H9 (cell line): ENCODE measurements around the gene FASTKD3. TPM values are rescaled to one million over a fixed set of nuclear protein-coding genes. Genes with fewer than 3 reads are reported as not detected.

ENCODE experiments used
- DNase-seq: peaks from one replicate; pipeline ENCODE4 v3.0.0-alpha.2; 2017
- H2AFZ ChIP-seq: one replicate; pipeline ENCODE4 v1.6.1; 2013; ENCODE audit warnings: mild to moderate bottlenecking, low read length, control low read depth, moderate library complexity
- H2AK5ac ChIP-seq: 2 replicates; pipeline ENCODE4 v1.6.1; 2013; ENCODE audit warnings: low read length, control low read depth, mixed read lengths; ENCODE audit not compliant: insufficient read length
- H2BK120ac ChIP-seq: one replicate; pipeline ENCODE4 v1.6.1; 2013; ENCODE audit warnings: low read depth, mild to moderate bottlenecking, low read length, control low read depth, inconsistent platforms; ENCODE audit not compliant: poor library complexity, severe bottlenecking
- H2BK12ac ChIP-seq: 2 replicates; pipeline ENCODE4 v1.6.1; 2013; ENCODE audit warnings: low read length, control low read depth, mixed read lengths, low read depth; ENCODE audit not compliant: insufficient read length
- H2BK15ac ChIP-seq: 2 replicates; pipeline ENCODE4 v1.6.1; 2013; ENCODE audit warnings: low read depth, low read length, control low read depth
- H2BK20ac ChIP-seq: one replicate; pipeline ENCODE4 v1.6.1; 2013; ENCODE audit warnings: low read depth, mild to moderate bottlenecking, low read length, control low read depth, inconsistent platforms; ENCODE audit not compliant: poor library complexity, severe bottlenecking
- H2BK5ac ChIP-seq: 2 replicates; pipeline ENCODE4 v1.6.1; 2013; ENCODE audit warnings: low read length, control low read depth, mixed read lengths; ENCODE audit not compliant: insufficient read length
- H3K14ac ChIP-seq: 2 replicates; pipeline ENCODE4 v1.6.1; 2013; ENCODE audit warnings: low read length, control low read depth; ENCODE audit not compliant: insufficient read depth
- H3K18ac ChIP-seq: 2 replicates; pipeline ENCODE4 v1.6.1; 2013; ENCODE audit warnings: low read depth, mild to moderate bottlenecking, mixed read lengths, low read length, control low read depth; ENCODE audit not compliant: insufficient read length
- H3K23ac ChIP-seq: 2 replicates; pipeline ENCODE4 v1.6.1; 2013; ENCODE audit warnings: low read length, control low read depth, mixed read lengths, low read depth; ENCODE audit not compliant: insufficient read length
- H3K23me2 ChIP-seq: 2 replicates; pipeline ENCODE4 v1.6.1; 2013; ENCODE audit warnings: low read depth, mild to moderate bottlenecking, mixed read lengths, low read length, control low read depth; ENCODE audit not compliant: insufficient read length, poor library complexity, severe bottlenecking
- H3K27ac ChIP-seq: 2 replicates; pipeline ENCODE4 v1.5.1; 2013; ENCODE audit warnings: low read length, control low read depth, mixed read lengths, low read depth; ENCODE audit not compliant: insufficient read length
- H3K27me3 ChIP-seq: 2 replicates; pipeline ENCODE4 v1.6.1; 2013; ENCODE audit warnings: low read length, control low read depth, inconsistent platforms; ENCODE audit not compliant: insufficient read depth
- H3K4ac ChIP-seq: 2 replicates; pipeline ENCODE4 v1.6.1; 2013; ENCODE audit warnings: low read depth, mild to moderate bottlenecking, control low read depth, inconsistent platforms, low read length, moderate library complexity
- H3K4me1 ChIP-seq: 2 replicates; pipeline ENCODE4 v1.6.1; 2013; ENCODE audit warnings: low read length, control low read depth, inconsistent platforms; ENCODE audit not compliant: insufficient read depth
- H3K4me2 ChIP-seq: 2 replicates; pipeline ENCODE4 v1.6.1; 2013; ENCODE audit warnings: low read length, control low read depth, mixed read lengths; ENCODE audit not compliant: insufficient read length, insufficient read depth
- H3K56ac ChIP-seq: 2 replicates; pipeline ENCODE4 v1.6.1; 2013; ENCODE audit warnings: low read depth, mild to moderate bottlenecking, mixed read lengths, low read length, control low read depth; ENCODE audit not compliant: insufficient read length
- H3K79me1 ChIP-seq: 2 replicates; pipeline ENCODE4 v1.6.1; 2013; ENCODE audit warnings: low read depth, mild to moderate bottlenecking, moderate library complexity, low read length, control low read depth, inconsistent platforms; ENCODE audit not compliant: insufficient read depth, poor library complexity, severe bottlenecking
- H3K79me2 ChIP-seq: 2 replicates; pipeline ENCODE4 v1.6.1; 2013; ENCODE audit warnings: low read length, control low read depth, inconsistent platforms; ENCODE audit not compliant: insufficient read depth
- H3K9ac ChIP-seq: 2 replicates; pipeline ENCODE4 v1.6.1; 2013; ENCODE audit warnings: low read length, control low read depth, mixed read lengths; ENCODE audit not compliant: insufficient read length; ENCODE audit errors: extremely low read depth
- H3K9me3 ChIP-seq: one replicate; pipeline ENCODE4 v1.6.1; 2013; ENCODE audit warnings: low read depth, low read length, inconsistent platforms; ENCODE audit not compliant: control insufficient read depth
- H3T11ph ChIP-seq: one replicate; pipeline ENCODE4 v1.6.1; 2013; ENCODE audit warnings: mild to moderate bottlenecking, low read length, control low read depth, inconsistent platforms
- H4K20me1 ChIP-seq: one replicate; pipeline ENCODE4 v1.6.1; 2013; ENCODE audit not compliant: control insufficient read depth, insufficient read length, insufficient read depth
- H4K5ac ChIP-seq: 2 replicates; pipeline ENCODE4 v1.6.1; 2013; ENCODE audit warnings: low read depth, mild to moderate bottlenecking, mixed read lengths, low read length, control low read depth; ENCODE audit not compliant: insufficient read length
- H4K8ac ChIP-seq: replicated peaks from 2 replicates; pipeline ENCODE4 v1.6.1; 2013; ENCODE audit warnings: low read length, control low read depth, mixed read lengths, low read depth; ENCODE audit not compliant: insufficient read length
- H4K91ac ChIP-seq: 2 replicates; pipeline ENCODE4 v1.6.1; 2013; ENCODE audit warnings: low read depth, mild to moderate bottlenecking, moderate library complexity, mixed read lengths, low read length, control low read depth; ENCODE audit not compliant: insufficient read length
- H3K27ac Mint-ChIP-seq, 3 experiments: 2 replicates in 2 of 3; 3 replicates in 1 of 3; pipeline ENCODE4 v1.8.0; 2020 to 2021; ENCODE audit warnings: mixed read lengths in 3 of 3, mild to moderate bottlenecking in 1 of 3, moderate library complexity in 1 of 3
- H3K27me3 Mint-ChIP-seq: 2 replicates; pipeline ENCODE4 v1.8.0; 2021; ENCODE audit warnings: low read depth, mild to moderate bottlenecking, moderate library complexity, mixed read lengths
- H3K36me3 Mint-ChIP-seq, 3 experiments: 2 replicates in 2 of 3; 3 replicates in 1 of 3; pipeline ENCODE4 v1.8.0; 2020 to 2021; ENCODE audit warnings: low read depth in 3 of 3, mixed read lengths in 3 of 3; ENCODE audit not compliant: insufficient read depth in 1 of 3
- H3K4me1 Mint-ChIP-seq, 2 experiments: 2 replicates each; pipeline ENCODE4 v1.8.0; 2020; ENCODE audit warnings: mixed read lengths in 2 of 2
- H3K4me3 Mint-ChIP-seq, 2 experiments: 2 replicates in 1 of 2; 3 replicates in 1 of 2; pipeline ENCODE4 v1.8.0; 2020 to 2021; ENCODE audit warnings: mild to moderate bottlenecking in 2 of 2, mixed read lengths in 2 of 2, moderate library complexity in 1 of 2
- H3K9me3 Mint-ChIP-seq, 2 experiments: 2 replicates in 1 of 2; 3 replicates in 1 of 2; pipeline ENCODE4 v1.8.0; 2020; ENCODE audit warnings: mild to moderate bottlenecking in 2 of 2, mixed read lengths in 2 of 2, moderate library complexity in 1 of 2
- CTCF ChIP-seq: fragments of 200-600 bp; sonication (generic); conservative IDR thresholded peaks from 3 replicates; pipeline ENCODE4 v1.8.0; 2021; ENCODE audit warnings: antibody characterized with exemption, mild to moderate bottlenecking
- WGBS: extraction: QIAGEN DNeasy Blood & Tissue Kit; methylation state at CpG from one replicate; pipeline ENCODE4 v1.1.7; 2013; ENCODE audit warnings: missing lambda C conversion rate, low lambda C conversion rate, mixed read lengths; ENCODE audit not compliant: insufficient read length; ENCODE audit errors: extremely low coverage; 5-methylcytosine and 5-hydroxymethylcytosine counted together
- total RNA-seq: library from RNA; stranded (reverse); gene quantifications from 2 replicates; pipeline ENCODE4 v1.2.1, GENCODE V29; 2021

The FASTKD3 gene
- total RNA-seq, 1 experiment from 2014 or later = 15.0 TPM

- Histone ChIP-seq H3K27ac (no peak overlapping the region), H3K79me2 (peaks cover 20% of the 10 kb centered on the region), H3K56ac (no peak overlapping the region), H3K4ac (no peak overlapping the region), H3K4me1 (no peaks in the 10 kb centered on the region), H2BK12ac (no peak overlapping the region), H4K20me1 (no peaks in the 10 kb centered on the region), H3K79me1 (peaks cover 4% of the 10 kb centered on the region), H2AK5ac (no peak overlapping the region), H2BK120ac (no peak overlapping the region), H3K9ac (no peak overlapping the region), H3K14ac (no peak overlapping the region), H3T11ph (no peak overlapping the region), H2BK5ac (no peak overlapping the region), H2BK15ac (no peak overlapping the region), H3K9me3 (no peaks in the 10 kb centered on the region), H3K23ac (no peak overlapping the region), H4K5ac (no peak overlapping the region), H3K18ac (no peak overlapping the region), H4K8ac (no peak overlapping the region), H3K4me2 (no peak overlapping the region), H2BK20ac (no peak overlapping the region), H3K27me3 (no peaks in the 10 kb centered on the region), H3K23me2 (peaks cover 3% of the 10 kb centered on the region), H4K91ac (no peak overlapping the region), H2AFZ (no peak overlapping the region)
- WGBS = no CpG with 5 or more reads among the region's 2 CpGs
- Mint-ChIP-seq H3K4me1 (peaks cover 10 to 11% of the 10 kb centered on the region in 2 experiments; a peak in 3 of 4 replicates), H3K27me3 (no peaks in the 10 kb centered on the region), H3K36me3 (peaks cover 20 to 78% (median 65%) of the 10 kb centered on the region in 3 experiments), H3K27ac (no peak overlapping the region), H3K4me3 (no peak overlapping the region), H3K9me3 (no peaks in the 10 kb centered on the region)
- no peak for DNase-seq
- TF ChIP-seq CTCF = no peak
These were observed 5.8 kb upstream of the FASTKD3 start for GRCh38 chr5:7874639-7875038.
